HG02884 (cell line): Measurements from ENCODE around the gene BIRC6.
A peak's percentile ranks its signal among the peaks of the same experiment; 100 is the strongest.
"Not testable (repeated sequence)": the region's sequence is repeated elsewhere in the genome, so short reads cannot be mapped to it uniquely, and the experiment has no call there.

Experiments
- ATAC-seq: cut with Tn5 transposase; IDR thresholded peaks from one replicate; pipeline ENCODE4 v1.9.1; 2021; ENCODE audit warnings: mild to moderate bottlenecking, moderate library complexity; ENCODE audit not compliant: unreplicated experiment

The BIRC6 gene

GRCh38 chr2:32356681-32357317, at the start of gene BIRC6:
BIRC6 (plus strand) TSS chr2:32357023; CDS start chr2:32357162, 139 bp downstream.
- peak; percentile 78 for ATAC-seq

- ATAC-seq, result no peak
Measured at GRCh38 chr2:32310577-32310976, 46.2 kb upstream of the BIRC6 start.

- ATAC-seq, result no peak
Measured at GRCh38 chr2:32314886-32315285, 41.9 kb upstream of the BIRC6 start.

GRCh38 chr2:32328679-32329078, 28.1 kb upstream of the BIRC6 start:
- ATAC-seq, result not testable (repeated sequence)

- ATAC-seq, result not testable (repeated sequence)
Measured at GRCh38 chr2:32329180-32329980, 27.4 kb upstream of the BIRC6 start.

- ATAC-seq, result no peak
Measured at GRCh38 chr2:32330136-32330535, 26.7 kb upstream of the BIRC6 start.

GRCh38 chr2:32342801-32343200, 14.0 kb upstream of the BIRC6 start:
- ATAC-seq, result no peak

- ATAC-seq, result not testable (repeated sequence)
Measured at GRCh38 chr2:32350797-32351196, 6.0 kb upstream of the BIRC6 start.

GRCh38 chr2:32355976-32356680, 695 bp upstream of the BIRC6 start:
- ATAC-seq, result no peak

- ATAC-seq, result peak; percentile 2
Measured at GRCh38 chr2:32357318-32358110, 691 bp downstream of the BIRC6 start.

GRCh38 chr2:32358111-32358482, 1.3 kb downstream of the BIRC6 start:
- ATAC-seq, result no peak

GRCh38 chr2:32360416-32360815, 3.6 kb downstream of the BIRC6 start:
- ATAC-seq, result no peak

GRCh38 chr2:32362997-32363396, 6.2 kb downstream of the BIRC6 start:
- not testable (repeated sequence) for ATAC-seq

GRCh38 chr2:32363597-32363996, 6.8 kb downstream of the BIRC6 start:
- ATAC-seq, result no peak

- ATAC-seq, result not testable (repeated sequence)
Measured at GRCh38 chr2:32364290-32364689, 7.5 kb downstream of the BIRC6 start.

GRCh38 chr2:32365679-32366078, 8.9 kb downstream of the BIRC6 start:
- not testable (repeated sequence) for ATAC-seq

GRCh38 chr2:32366595-32366994, 9.8 kb downstream of the BIRC6 start:
- ATAC-seq, result no peak

- ATAC-seq, result no peak
Measured at GRCh38 chr2:32369222-32369621, 12.4 kb downstream of the BIRC6 start.

GRCh38 chr2:32370942-32371341, 14.1 kb downstream of the BIRC6 start:
- ATAC-seq, result not testable (repeated sequence)

GRCh38 chr2:32372519-32373182, 15.8 kb downstream of the BIRC6 start:
- no peak for ATAC-seq
